RWPE2 (cell line): ENCODE measurements around the gene FUT7.

ENCODE experiments used
- ATAC-seq: fragments of 200-7000 bp; cut with Tn5 transposase; 3 replicates; pipeline ENCODE4 v1.9.1; 2021; ENCODE audit warnings: low read depth
- DNase-seq: peaks from one replicate; pipeline ENCODE4 v3.0.0-alpha.2; 2020; ENCODE audit warnings: low spot score
- H3K27ac ChIP-seq: fragments of 450-650 bp; 2 replicates; pipeline ENCODE4 v1.5.1; 2017; ENCODE audit warnings: mild to moderate bottlenecking; ENCODE audit not compliant: poor library complexity, severe bottlenecking
- H3K27me3 ChIP-seq: fragments of 250-450 bp; sonication (Bioruptor Pico); 2 replicates; pipeline ENCODE4 v1.5.1; 2021; ENCODE audit warnings: mild to moderate bottlenecking, moderate library complexity; ENCODE audit not compliant: insufficient read depth, poor library complexity, severe bottlenecking
- H3K36me3 ChIP-seq: fragments of 250-450 bp; sonication (Bioruptor Pico); 2 replicates; pipeline ENCODE4 v1.5.1; 2020; ENCODE audit warnings: low read depth, mild to moderate bottlenecking, moderate library complexity
- H3K4me1 ChIP-seq: fragments of 250-450 bp; sonication (Bioruptor Pico); 2 replicates; pipeline ENCODE4 v1.5.1; 2021; ENCODE audit warnings: mild to moderate bottlenecking, moderate library complexity; ENCODE audit not compliant: insufficient read depth, poor library complexity, severe bottlenecking
- H3K4me3 ChIP-seq: fragments of 250-450 bp; sonication (Bioruptor Pico); 2 replicates; pipeline ENCODE4 v1.5.1; 2021; ENCODE audit warnings: mild to moderate bottlenecking, moderate library complexity; ENCODE audit not compliant: severe bottlenecking
- H3K9me3 ChIP-seq: fragments of 250-450 bp; sonication (Bioruptor Pico); 2 replicates; pipeline ENCODE4 v1.5.1; 2021; ENCODE audit warnings: mild to moderate bottlenecking, moderate library complexity; ENCODE audit not compliant: severe bottlenecking
- CTCF ChIP-seq: fragments of 450-650 bp; IDR thresholded peaks from one replicate; pipeline ENCODE4 v1.5.1; 2017; ENCODE audit warnings: mild to moderate bottlenecking, moderate library complexity; ENCODE audit not compliant: poor library complexity, severe bottlenecking

The FUT7 gene

GRCh38 chr9:137062384-137062783, 30.5 kb upstream of the FUT7 start:
- H3K4me1 ChIP-seq, result peaks cover 9% of the 10 kb centered on the region
- ATAC-seq, result peak; percentile 52; the same call in 2 of the 3 replicates
- no peaks in the 10 kb centered on the region for H3K9me3 ChIP-seq

GRCh38 chr9:137058521-137059234, 26.8 kb upstream of the FUT7 start:
- H3K27ac ChIP-seq, result no peak overlapping the region

More at GRCh38 chr9:137062384-137062783, 30.5 kb upstream of the FUT7 start:
- TF ChIP-seq CTCF, result no peak
- DNase-seq, result no peak
- Histone ChIP-seq H3K27ac (peak overlapping the region; percentile 42), H3K4me3 (no peak overlapping the region), H3K36me3 (no peaks in the 10 kb centered on the region), H3K27me3 (no peaks in the 10 kb centered on the region)

GRCh38 chr9:137057545-137057944, 25.7 kb upstream of the FUT7 start:
- no peak for DNase-seq
- H3K9me3 ChIP-seq, result no peaks in the 10 kb centered on the region
- no peaks in the 10 kb centered on the region for H3K27me3 ChIP-seq
- no peak for ATAC-seq
- H3K36me3 ChIP-seq, result no peaks in the 10 kb centered on the region
- no peak overlapping the region for H3K27ac ChIP-seq
- TF ChIP-seq CTCF, result no peak
- H3K4me3 ChIP-seq, result no peak overlapping the region
- H3K4me1 ChIP-seq, result peaks cover 15% of the 10 kb centered on the region

More at GRCh38 chr9:137058521-137059234, 26.8 kb upstream of the FUT7 start:
- Histone ChIP-seq H3K4me1 (peaks cover 16% of the 10 kb centered on the region), H3K36me3 (no peaks in the 10 kb centered on the region), H3K9me3 (no peaks in the 10 kb centered on the region), H3K4me3 (no peak overlapping the region), H3K27me3 (no peaks in the 10 kb centered on the region)
- DNase-seq (no peak), ATAC-seq (no peak)
- TF ChIP-seq CTCF, result no peak

GRCh38 chr9:137056739-137057415, 25.0 kb upstream of the FUT7 start:
- ATAC-seq (no peak), DNase-seq (no peak)
- no peaks in the 10 kb centered on the region for H3K36me3 ChIP-seq
- TF ChIP-seq CTCF, result no peak
- H3K4me1 ChIP-seq, result peaks cover 9% of the 10 kb centered on the region
- no peaks in the 10 kb centered on the region for H3K27me3 ChIP-seq
- H3K9me3 ChIP-seq, result no peaks in the 10 kb centered on the region
- no peak overlapping the region for H3K4me3 ChIP-seq
- no peak overlapping the region for H3K27ac ChIP-seq
